Measurements from ENCODE around the gene GPC5. TPM values are rescaled to one million over a fixed set of nuclear protein-coding genes. Genes with fewer than 3 reads are reported as not detected.
"Not testable (repeated sequence)": the region's sequence is repeated elsewhere in the genome, so short reads cannot be mapped to it uniquely, and the experiment has no call there.

The GPC5 gene
- total RNA-seq, 1 donor from 2014 or later: 6.3 TPM

DNA sequence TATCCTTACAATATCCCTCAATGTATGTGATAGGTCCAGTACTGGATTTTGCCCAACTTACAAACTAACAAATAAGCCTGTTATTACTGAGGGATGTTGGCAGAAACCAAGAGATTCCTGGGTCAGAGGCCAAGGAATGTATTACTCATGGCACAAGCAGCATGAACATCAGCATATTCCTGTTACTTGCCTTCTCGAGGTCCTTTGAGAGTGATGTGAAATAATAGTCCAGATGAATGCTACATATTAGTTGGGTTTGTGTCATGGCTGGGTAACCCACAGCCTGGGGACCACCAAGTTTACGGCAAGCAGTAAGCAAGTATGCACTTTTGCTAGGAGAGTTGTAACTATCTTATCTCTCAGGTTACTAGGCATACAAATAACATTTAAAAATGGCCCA lies 1443.7 kb downstream of the GPC5 start:
- no peak overlapping the region for H3K4me3 ChIP-seq (ENCODE audit: low read length in 3 of 3)
- no peak overlapping the region for H3K9ac ChIP-seq (ENCODE audit: low read depth in 1 of 3, low read length in 3 of 3)
- no peak overlapping the region for H3K27ac ChIP-seq (ENCODE audit: low read depth, low read length)
- H3K27me3 ChIP-seq (ENCODE audit: control insufficient read depth in 3 of 3, insufficient read depth in 3 of 3, low read length in 3 of 3): no peaks in the 10 kb centered on the region
- H3K9me3 ChIP-seq (ENCODE audit: control insufficient read depth in 3 of 3, low read length in 3 of 3): peaks cover 0 to 4% (median 0%) of the 10 kb centered on the region in 3 donors
- H3K4me1 ChIP-seq (ENCODE audit: control insufficient read depth in 3 of 3, insufficient read depth in 3 of 3, low read length in 3 of 3): peaks cover 0 to 4% (median 0%) of the 10 kb centered on the region in 3 donors
- H3K36me3 ChIP-seq (ENCODE audit: control insufficient read depth in 3 of 3, insufficient read depth in 3 of 3, low read length in 3 of 3): no peaks in the 10 kb centered on the region

DNA sequence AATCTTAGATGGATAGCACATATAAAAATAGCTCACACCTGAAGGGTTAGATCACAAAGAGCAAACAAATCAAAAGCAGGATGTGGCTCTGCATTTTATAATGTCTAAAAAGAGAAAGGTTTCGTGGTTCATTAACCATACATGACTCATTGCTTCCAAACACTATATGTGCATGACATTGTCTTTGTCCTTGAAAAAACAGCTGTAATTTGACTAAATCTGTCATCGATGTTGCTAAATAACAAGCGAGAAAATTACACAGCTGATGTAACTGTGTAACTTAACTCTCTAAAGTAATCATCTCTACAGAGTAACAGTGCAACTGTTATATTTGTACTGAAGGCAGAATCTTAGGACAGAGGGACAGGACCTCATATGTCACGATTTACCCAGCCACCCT lies 1445.1 kb downstream of the GPC5 start:
- Histone ChIP-seq H3K4me3 (ENCODE audit: low read length in 3 of 3) (no peak overlapping the region), H3K36me3 (ENCODE audit: control insufficient read depth in 3 of 3, insufficient read depth in 3 of 3, low read length in 3 of 3) (no peaks in the 10 kb centered on the region), H3K27me3 (ENCODE audit: control insufficient read depth in 3 of 3, insufficient read depth in 3 of 3, low read length in 3 of 3) (no peaks in the 10 kb centered on the region), H3K4me1 (ENCODE audit: control insufficient read depth in 3 of 3, insufficient read depth in 3 of 3, low read length in 3 of 3) (peaks cover 0 to 4% (median 0%) of the 10 kb centered on the region in 3 donors), H3K27ac (ENCODE audit: low read depth, low read length) (no peak overlapping the region), H3K9ac (ENCODE audit: low read depth in 1 of 3, low read length in 3 of 3) (no peak overlapping the region), H3K9me3 (ENCODE audit: control insufficient read depth in 3 of 3, low read length in 3 of 3) (peaks cover 0 to 4% (median 0%) of the 10 kb centered on the region in 3 donors)

DNA sequence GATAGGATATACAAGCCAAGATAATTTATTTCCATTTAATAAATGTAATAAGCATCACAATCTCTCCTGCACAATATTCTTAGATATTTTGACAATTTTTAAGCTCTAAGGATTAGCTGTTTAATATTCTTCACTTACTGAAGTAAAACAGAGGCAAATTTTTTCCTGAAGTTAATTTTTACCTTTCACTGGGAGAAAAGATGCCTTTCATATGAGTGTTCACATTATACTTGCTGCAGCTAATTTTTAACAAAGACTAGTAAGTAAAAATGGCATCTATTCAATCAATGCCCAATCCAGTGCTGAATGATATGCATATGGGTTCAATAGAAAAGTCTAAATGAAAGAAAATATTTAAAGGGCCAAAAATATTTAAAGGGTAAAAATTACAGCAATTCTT lies 1451.0 kb downstream of the GPC5 start:
- Histone ChIP-seq H3K36me3 (ENCODE audit: control insufficient read depth in 3 of 3, insufficient read depth in 3 of 3, low read length in 3 of 3) (no peaks in the 10 kb centered on the region), H3K4me1 (ENCODE audit: control insufficient read depth in 3 of 3, insufficient read depth in 3 of 3, low read length in 3 of 3) (no peaks in the 10 kb centered on the region), H3K9ac (ENCODE audit: low read depth in 1 of 3, low read length in 3 of 3) (no peak overlapping the region), H3K27ac (ENCODE audit: low read depth, low read length) (no peak overlapping the region), H3K4me3 (ENCODE audit: low read length in 3 of 3) (no peak overlapping the region), H3K27me3 (ENCODE audit: control insufficient read depth in 3 of 3, insufficient read depth in 3 of 3, low read length in 3 of 3) (no peaks in the 10 kb centered on the region), H3K9me3 (ENCODE audit: control insufficient read depth in 3 of 3, low read length in 3 of 3) (no peaks in the 10 kb centered on the region)

DNA sequence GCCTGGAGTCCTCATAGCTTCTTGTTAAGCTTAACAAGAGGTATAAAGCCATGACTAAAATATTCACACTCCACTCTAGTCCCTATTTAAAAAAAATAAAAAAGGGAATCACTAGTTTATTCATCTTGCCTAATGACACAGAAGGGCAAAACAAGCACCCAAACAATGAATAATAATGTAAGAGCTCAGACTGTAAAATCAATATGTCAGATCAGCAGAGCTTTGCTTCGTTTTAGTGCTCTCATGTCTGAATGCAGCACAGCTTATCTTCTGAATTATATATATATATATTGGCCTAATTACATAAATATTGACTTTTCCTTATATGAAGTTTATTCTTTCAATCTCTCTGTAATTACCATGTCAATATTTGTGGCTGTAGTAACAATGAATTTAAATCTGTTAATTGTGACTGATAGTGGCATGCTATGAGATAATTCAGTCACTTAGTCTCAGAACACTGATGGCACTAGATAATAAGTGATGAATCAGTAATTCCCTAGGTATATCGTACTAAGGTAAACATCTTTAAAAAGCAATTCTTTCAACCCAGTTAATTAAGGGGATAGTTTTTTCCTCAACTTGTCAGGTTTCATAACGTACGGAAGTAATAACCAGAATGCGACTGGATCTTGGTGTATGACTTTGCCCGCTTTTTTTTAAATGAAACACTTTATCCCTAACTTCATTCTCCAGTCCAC lies 1466.3 kb downstream of the GPC5 start:
- Histone ChIP-seq H3K27ac (ENCODE audit: low read depth, low read length) (no peak overlapping the region), H3K36me3 (ENCODE audit: control insufficient read depth in 3 of 3, insufficient read depth in 3 of 3, low read length in 3 of 3) (no peaks in the 10 kb centered on the region), H3K27me3 (ENCODE audit: control insufficient read depth in 3 of 3, insufficient read depth in 3 of 3, low read length in 3 of 3) (no peaks in the 10 kb centered on the region), H3K4me3 (ENCODE audit: low read length in 3 of 3) (no peak overlapping the region), H3K4me1 (ENCODE audit: control insufficient read depth in 3 of 3, insufficient read depth in 3 of 3, low read length in 3 of 3) (no peaks in the 10 kb centered on the region), H3K9ac (ENCODE audit: low read depth in 1 of 3, low read length in 3 of 3) (no peak overlapping the region), H3K9me3 (ENCODE audit: control insufficient read depth in 3 of 3, low read length in 3 of 3) (no peaks in the 10 kb centered on the region)

DNA sequence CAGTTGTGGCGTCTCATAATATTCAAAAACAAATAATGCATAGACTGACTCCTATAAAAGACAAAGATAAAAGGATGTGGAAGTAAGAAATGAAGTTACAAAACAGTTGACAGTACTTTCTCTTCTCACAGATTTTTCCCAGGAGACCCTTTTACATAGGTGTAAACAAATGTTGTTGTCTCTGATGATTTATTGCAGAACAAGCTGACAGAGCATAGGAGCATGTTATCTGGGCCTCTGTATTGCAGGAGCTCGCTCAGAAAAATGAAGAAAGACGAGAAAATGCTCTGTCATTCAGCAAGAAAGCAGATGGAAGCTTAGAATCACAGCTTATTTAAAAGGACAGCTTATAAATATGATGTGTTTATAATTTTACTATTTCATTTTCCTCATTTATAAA lies 1474.6 kb downstream of the GPC5 start:
- no peak overlapping the region for H3K4me3 ChIP-seq (ENCODE audit: low read length in 3 of 3)
- no peaks in the 10 kb centered on the region for H3K4me1 ChIP-seq (ENCODE audit: control insufficient read depth in 3 of 3, insufficient read depth in 3 of 3, low read length in 3 of 3)
- no peaks in the 10 kb centered on the region for H3K36me3 ChIP-seq (ENCODE audit: control insufficient read depth in 3 of 3, insufficient read depth in 3 of 3, low read length in 3 of 3)
- no peaks in the 10 kb centered on the region for H3K27me3 ChIP-seq (ENCODE audit: control insufficient read depth in 3 of 3, insufficient read depth in 3 of 3, low read length in 3 of 3)
- no peaks in the 10 kb centered on the region for H3K9me3 ChIP-seq (ENCODE audit: control insufficient read depth in 3 of 3, low read length in 3 of 3)
- no peak overlapping the region for H3K27ac ChIP-seq (ENCODE audit: low read depth, low read length)
- H3K9ac ChIP-seq (ENCODE audit: low read depth in 1 of 3, low read length in 3 of 3): no peak overlapping the region

GRCh38 chr13:92886535-92887077 lies 1488.2 kb downstream of the GPC5 start:
- no peaks in the 10 kb centered on the region for H3K4me1 ChIP-seq (ENCODE audit: control insufficient read depth in 3 of 3, insufficient read depth in 3 of 3, low read length in 3 of 3)
- no peak overlapping the region for H3K4me3 ChIP-seq (ENCODE audit: low read length in 3 of 3)
- no peaks in the 10 kb centered on the region for H3K36me3 ChIP-seq (ENCODE audit: control insufficient read depth in 3 of 3, insufficient read depth in 3 of 3, low read length in 3 of 3)
- no peak overlapping the region for H3K27ac ChIP-seq (ENCODE audit: low read depth, low read length)
- no peaks in the 10 kb centered on the region for H3K9me3 ChIP-seq (ENCODE audit: control insufficient read depth in 3 of 3, low read length in 3 of 3)
- no peaks in the 10 kb centered on the region for H3K27me3 ChIP-seq (ENCODE audit: control insufficient read depth in 3 of 3, insufficient read depth in 3 of 3, low read length in 3 of 3)
- H3K9ac ChIP-seq (ENCODE audit: low read depth in 1 of 3, low read length in 3 of 3): no peak overlapping the region

DNA sequence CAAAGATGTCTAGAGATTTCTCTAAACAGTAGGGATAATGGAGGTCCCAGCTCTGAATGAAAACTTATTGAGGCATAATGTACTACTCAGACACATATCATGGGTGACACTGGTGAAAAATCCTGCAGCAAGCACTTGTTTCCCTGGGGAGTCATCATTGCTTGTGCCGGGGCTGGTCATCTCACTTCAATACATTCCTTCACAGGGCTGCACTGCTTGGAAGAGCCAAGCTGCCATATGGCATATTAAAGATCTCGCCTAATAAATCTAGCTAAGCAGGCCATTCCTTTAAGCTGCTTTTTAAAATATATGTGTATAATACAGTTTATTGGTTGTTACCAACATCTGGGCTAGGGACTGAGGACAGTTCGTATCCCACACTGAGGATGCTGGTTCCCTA lies 1496.0 kb downstream of the GPC5 start:
- no peak overlapping the region for H3K4me3 ChIP-seq (ENCODE audit: low read length in 3 of 3)
- H3K27ac ChIP-seq (ENCODE audit: low read depth, low read length): no peak overlapping the region
- no peaks in the 10 kb centered on the region for H3K36me3 ChIP-seq (ENCODE audit: control insufficient read depth in 3 of 3, insufficient read depth in 3 of 3, low read length in 3 of 3)
- H3K9ac ChIP-seq (ENCODE audit: low read depth in 1 of 3, low read length in 3 of 3): no peak overlapping the region
- no peaks in the 10 kb centered on the region for H3K4me1 ChIP-seq (ENCODE audit: control insufficient read depth in 3 of 3, insufficient read depth in 3 of 3, low read length in 3 of 3)
- no peaks in the 10 kb centered on the region for H3K27me3 ChIP-seq (ENCODE audit: control insufficient read depth in 3 of 3, insufficient read depth in 3 of 3, low read length in 3 of 3)
- H3K9me3 ChIP-seq (ENCODE audit: control insufficient read depth in 3 of 3, low read length in 3 of 3): no peaks in the 10 kb centered on the region

GRCh38 chr13:92896842-92897241 lies 1498.4 kb downstream of the GPC5 start:
- Histone ChIP-seq H3K9me3 (ENCODE audit: control insufficient read depth in 3 of 3, low read length in 3 of 3) (no peaks in the 10 kb centered on the region), H3K36me3 (ENCODE audit: control insufficient read depth in 3 of 3, insufficient read depth in 3 of 3, low read length in 3 of 3) (no peaks in the 10 kb centered on the region), H3K9ac (ENCODE audit: low read depth in 1 of 3, low read length in 3 of 3) (no peak overlapping the region), H3K4me1 (ENCODE audit: control insufficient read depth in 3 of 3, insufficient read depth in 3 of 3, low read length in 3 of 3) (no peaks in the 10 kb centered on the region), H3K27me3 (ENCODE audit: control insufficient read depth in 3 of 3, insufficient read depth in 3 of 3, low read length in 3 of 3) (no peaks in the 10 kb centered on the region), H3K4me3 (ENCODE audit: low read length in 3 of 3) (no peak overlapping the region), H3K27ac (ENCODE audit: low read depth, low read length) (no peak overlapping the region)

DNA sequence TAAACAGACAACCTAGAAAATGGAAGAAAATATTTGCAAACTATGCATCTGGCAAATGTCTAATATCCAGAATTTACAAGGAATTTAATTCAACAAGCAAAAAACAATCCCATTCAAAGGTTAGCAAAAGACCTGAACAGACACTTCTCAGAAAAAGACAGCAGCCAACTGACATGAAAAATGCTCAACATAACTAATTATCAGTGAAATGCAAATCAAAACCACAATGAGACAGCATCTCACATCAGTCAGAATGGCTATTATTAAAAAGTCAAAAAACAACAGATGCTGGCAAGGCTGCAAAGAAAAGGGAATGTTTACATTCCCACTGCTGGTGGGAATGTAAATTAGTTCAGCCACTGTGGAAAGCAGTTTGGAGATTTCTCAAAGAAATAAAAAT lies 1500.5 kb downstream of the GPC5 start:
- H3K4me1 ChIP-seq (ENCODE audit: control insufficient read depth in 3 of 3, insufficient read depth in 3 of 3, low read length in 3 of 3); H3K9me3 ChIP-seq (ENCODE audit: control insufficient read depth in 3 of 3, low read length in 3 of 3); H3K4me3 ChIP-seq (ENCODE audit: low read length in 3 of 3); H3K27ac ChIP-seq (ENCODE audit: low read depth, low read length); H3K9ac ChIP-seq (ENCODE audit: low read depth in 1 of 3, low read length in 3 of 3); H3K36me3 ChIP-seq (ENCODE audit: control insufficient read depth in 3 of 3, insufficient read depth in 3 of 3, low read length in 3 of 3); H3K27me3 ChIP-seq (ENCODE audit: control insufficient read depth in 3 of 3, insufficient read depth in 3 of 3, low read length in 3 of 3): not testable (repeated sequence)

DNA sequence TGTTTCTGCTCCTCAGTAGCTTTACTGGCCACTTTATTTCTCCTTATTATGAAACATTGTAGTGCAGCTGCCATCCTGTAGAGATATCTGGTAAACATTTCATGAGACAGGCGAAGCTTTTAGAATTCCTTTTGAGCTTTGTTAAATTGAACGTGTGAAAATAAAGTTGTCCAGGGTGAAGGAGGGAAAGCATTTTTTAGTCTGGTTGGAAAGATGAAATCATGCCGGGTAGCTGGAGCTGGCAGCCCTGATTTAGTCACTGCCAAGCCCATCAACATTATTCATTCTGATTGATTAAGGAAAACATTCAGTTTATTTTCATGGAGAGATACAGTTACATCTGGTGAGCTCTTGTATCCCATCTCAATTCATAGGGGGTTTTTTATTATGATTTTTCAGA lies 1502.0 kb downstream of the GPC5 start:
- H3K9ac ChIP-seq (ENCODE audit: low read depth in 1 of 3, low read length in 3 of 3): no peak overlapping the region

More for the DNA sequence above, 1502.0 kb downstream of the GPC5 start:
- no peaks in the 10 kb centered on the region for H3K27me3 ChIP-seq (ENCODE audit: control insufficient read depth in 3 of 3, insufficient read depth in 3 of 3, low read length in 3 of 3)
- H3K9me3 ChIP-seq (ENCODE audit: control insufficient read depth in 3 of 3, low read length in 3 of 3): no peaks in the 10 kb centered on the region
- H3K4me1 ChIP-seq (ENCODE audit: control insufficient read depth in 3 of 3, insufficient read depth in 3 of 3, low read length in 3 of 3): no peaks in the 10 kb centered on the region
- no peak overlapping the region for H3K27ac ChIP-seq (ENCODE audit: low read depth, low read length)
- no peaks in the 10 kb centered on the region for H3K36me3 ChIP-seq (ENCODE audit: control insufficient read depth in 3 of 3, insufficient read depth in 3 of 3, low read length in 3 of 3)
- H3K4me3 ChIP-seq (ENCODE audit: low read length in 3 of 3): no peak overlapping the region

Measured in skeletal muscle tissue (tissue), 4 donors.